ENCODE measurements around the gene OTUB2. TPM values are rescaled to one million over a fixed set of nuclear protein-coding genes. Genes with fewer than 3 reads are reported as not detected.

The OTUB2 gene
- total and polyA plus RNA-seq, 2 donors (not counting 3 experiments of a cell fraction or from before 2014, with no cell fraction given): 0.70 to 1.6 TPM

DNA sequence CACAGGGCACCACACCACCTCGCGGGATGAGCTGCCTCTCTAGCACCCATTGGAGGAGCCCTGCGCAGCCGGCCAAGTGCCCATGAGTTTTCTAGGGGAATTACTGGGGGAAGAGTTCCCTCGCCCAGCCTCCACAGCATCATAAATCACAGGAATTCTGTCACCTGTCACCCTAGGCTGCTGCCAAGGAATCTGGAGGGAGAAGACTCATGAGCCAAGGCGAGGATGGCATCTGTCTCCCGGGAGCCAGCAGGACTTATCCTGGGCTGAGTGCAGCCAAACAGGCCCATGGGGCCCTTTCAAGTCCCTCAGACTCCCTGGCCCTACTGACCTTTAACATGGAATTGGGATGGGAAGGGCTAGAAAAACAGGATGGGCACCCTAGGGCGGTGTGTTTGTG lies 7.8 kb upstream of the OTUB2 start:
- Histone ChIP-seq H3K9me1 (replicated peaks; ENCODE audit: control insufficient read depth, extremely low read depth, insufficient read depth, low read length) (no peaks in the 10 kb centered on the region), H3K9ac (replicated peaks; ENCODE audit: extremely low read depth, insufficient read depth, low read length) (no peak overlapping the region), H3K27ac (ENCODE audit: insufficient read depth, low read depth, low read length) (no peak overlapping the region), H4K20me1 (replicated peaks; ENCODE audit: control insufficient read depth, extremely low read depth, insufficient read depth, low read length) (no peaks in the 10 kb centered on the region), H3K4me2 (ENCODE audit: insufficient read depth, low read length) (no peak overlapping the region), H3K36me3 (ENCODE audit: control insufficient read depth in 2 of 2, extremely low read depth in 1 of 2, insufficient read depth in 2 of 2, low read length in 2 of 2) (no peaks in the 10 kb centered on the region), H3K4me1 (ENCODE audit: control insufficient read depth, extremely low read depth, insufficient read depth, low read length) (no peaks in the 10 kb centered on the region), H3K4me3 (replicated peaks in 1 of 3; ENCODE audit: insufficient read depth in 1 of 3, low read depth in 1 of 3, low read length in 3 of 3) (no peak overlapping the region), H2AFZ (ENCODE audit: low read depth, low read length) (no peak overlapping the region), H3K79me2 (ENCODE audit: control insufficient read depth, insufficient read depth, low read length) (no peaks in the 10 kb centered on the region), H3K27me3 (ENCODE audit: control insufficient read depth in 2 of 2, insufficient read depth in 2 of 2, low read length in 2 of 2) (peaks cover 0 to 8% of the 10 kb centered on the region in 2 experiments), H3K9me3 (replicated peaks; ENCODE audit: control insufficient read depth, insufficient read depth, low read length) (no peaks in the 10 kb centered on the region)
- FAIRE-seq (no peak), DNase-seq (ENCODE audit: low read depth, low spot score) (no peak)
- intact Hi-C loops (cut with micrococcal nuclease): no loop called here
- ChIA-PET POLR2A (no interaction called here), CTCF (interaction anchor here (0.9 to 1.7 kb wide), 3 partner anchors 14 to 79 kb away, joined by 4 to 5 read pairs (median 4); no protein-coding TSS in a partner anchor)
- no peak for TF ChIP-seq MYC (IDR thresholded peaks at IDR 0.05; ENCODE audit: low read depth, low read length)
- dilution Hi-C loops (cut with MboI; ENCODE audit: extremely low pct_ligation_motif_present, low sequenced_read_pairs): no loop called here
- no TSS peak for BruUV-seq (replicated peaks)

GRCh38 chr14:94019329-94019728 lies 6.8 kb upstream of the OTUB2 start:
- DNase-seq (ENCODE audit: low read depth, low spot score): no peak
- H3K4me1 ChIP-seq (ENCODE audit: control insufficient read depth, extremely low read depth, insufficient read depth, low read length): no peaks in the 10 kb centered on the region
- intact Hi-C loops (cut with micrococcal nuclease) (no loop called here), dilution Hi-C loops (cut with MboI; ENCODE audit: extremely low pct_ligation_motif_present, low sequenced_read_pairs) (no loop called here)
- ChIA-PET POLR2A (no interaction called here), CTCF (interaction anchor here (0.6 to 1.0 kb wide), 3 partner anchors 15 to 117 kb away, joined by 3 to 4 read pairs (median 3); no protein-coding TSS in a partner anchor)
- H4K20me1 ChIP-seq (replicated peaks; ENCODE audit: control insufficient read depth, extremely low read depth, insufficient read depth, low read length): no peaks in the 10 kb centered on the region
- BruUV-seq (replicated peaks): no TSS peak
- no peaks in the 10 kb centered on the region for H3K9me3 ChIP-seq (replicated peaks; ENCODE audit: control insufficient read depth, insufficient read depth, low read length)
- peaks cover 0 to 8% of the 10 kb centered on the region in 2 experiments for H3K27me3 ChIP-seq (ENCODE audit: control insufficient read depth in 2 of 2, insufficient read depth in 2 of 2, low read length in 2 of 2)
- no peak overlapping the region for H3K9ac ChIP-seq (replicated peaks; ENCODE audit: extremely low read depth, insufficient read depth, low read length)
- FAIRE-seq: no peak
- no peaks in the 10 kb centered on the region for H3K36me3 ChIP-seq (ENCODE audit: control insufficient read depth in 2 of 2, extremely low read depth in 1 of 2, insufficient read depth in 2 of 2, low read length in 2 of 2)
- no peaks in the 10 kb centered on the region for H3K9me1 ChIP-seq (replicated peaks; ENCODE audit: control insufficient read depth, extremely low read depth, insufficient read depth, low read length)
- H3K79me2 ChIP-seq (ENCODE audit: control insufficient read depth, insufficient read depth, low read length): no peaks in the 10 kb centered on the region
- H3K4me2 ChIP-seq (ENCODE audit: insufficient read depth, low read length): no peak overlapping the region
- TF ChIP-seq FOS (IDR thresholded peaks at IDR 0.05; ENCODE audit: borderline replicate concordance, insufficient read depth, low read length) (no peak), POLR2A (IDR thresholded peaks at IDR 0.05; ENCODE audit: low read depth, low read length) (no peak), GATA2 (IDR thresholded peaks at IDR 0.05; ENCODE audit: insufficient read depth, insufficient read length, low read depth, low read length) (no peak), POLR2AphosphoS5 (IDR thresholded peaks at IDR 0.05; ENCODE audit: insufficient read depth, low read depth, low read length) (no peak), JUN (IDR thresholded peaks at IDR 0.05; ENCODE audit: borderline replicate concordance, insufficient read depth, insufficient read length, low read depth) (no peak), MYC (IDR thresholded peaks at IDR 0.05; ENCODE audit: low read depth, low read length) (no peak), EZH2 (IDR thresholded peaks at IDR 0.05; ENCODE audit: borderline replicate concordance, low read depth, low read length, severe bottlenecking) (no peak)
- TF ChIP-seq, protein P1, sequence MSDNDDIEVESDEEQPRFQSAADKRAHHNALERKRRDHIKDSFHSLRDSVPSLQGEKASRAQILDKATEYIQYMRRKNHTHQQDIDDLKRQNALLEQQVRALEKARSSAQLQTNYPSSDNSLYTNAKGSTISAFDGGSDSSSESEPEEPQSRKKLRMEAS (IDR thresholded peaks at IDR 0.05; ENCODE audit: insufficient read depth, insufficient read length): no peak
- TF ChIP-seq, protein P2, sequence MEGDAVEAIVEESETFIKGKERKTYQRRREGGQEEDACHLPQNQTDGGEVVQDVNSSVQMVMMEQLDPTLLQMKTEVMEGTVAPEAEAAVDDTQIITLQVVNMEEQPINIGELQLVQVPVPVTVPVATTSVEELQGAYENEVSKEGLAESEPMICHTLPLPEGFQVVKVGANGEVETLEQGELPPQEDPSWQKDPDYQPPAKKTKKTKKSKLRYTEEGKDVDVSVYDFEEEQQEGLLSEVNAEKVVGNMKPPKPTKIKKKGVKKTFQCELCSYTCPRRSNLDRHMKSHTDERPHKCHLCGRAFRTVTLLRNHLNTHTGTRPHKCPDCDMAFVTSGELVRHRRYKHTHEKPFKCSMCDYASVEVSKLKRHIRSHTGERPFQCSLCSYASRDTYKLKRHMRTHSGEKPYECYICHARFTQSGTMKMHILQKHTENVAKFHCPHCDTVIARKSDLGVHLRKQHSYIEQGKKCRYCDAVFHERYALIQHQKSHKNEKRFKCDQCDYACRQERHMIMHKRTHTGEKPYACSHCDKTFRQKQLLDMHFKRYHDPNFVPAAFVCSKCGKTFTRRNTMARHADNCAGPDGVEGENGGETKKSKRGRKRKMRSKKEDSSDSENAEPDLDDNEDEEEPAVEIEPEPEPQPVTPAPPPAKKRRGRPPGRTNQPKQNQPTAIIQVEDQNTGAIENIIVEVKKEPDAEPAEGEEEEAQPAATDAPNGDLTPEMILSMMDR (IDR thresholded peaks at IDR 0.05; ENCODE audit: extremely low read depth in 1 of 2, insufficient read depth in 1 of 2, low read depth in 1 of 2, low read length in 2 of 2): no peak
- no peak overlapping the region for H2AFZ ChIP-seq (ENCODE audit: low read depth, low read length)
- H3K27ac ChIP-seq (ENCODE audit: insufficient read depth, low read depth, low read length): no peak overlapping the region
- no peak overlapping the region for H3K4me3 ChIP-seq (replicated peaks in 1 of 3; ENCODE audit: insufficient read depth in 1 of 3, low read depth in 1 of 3, low read length in 3 of 3)
